Measurements from ENCODE around the gene ZNF774. TPM values are rescaled to one million over a fixed set of nuclear protein-coding genes. Genes with fewer than 3 reads are reported as not detected.

Gene ZNF774
- total RNA-seq, 1 experiment from 2014 or later, result 1.5 TPM

- BruUV-seq (replicated peaks), result no TSS peak
- H3K27me3 ChIP-seq (replicated peaks; ENCODE audit: insufficient read depth, low read depth, low read length, poor library complexity), result no peaks in the 10 kb centered on the region
- H3K4me1 ChIP-seq (ENCODE audit: insufficient read depth, low read length, poor library complexity, severe bottlenecking), result peaks cover 11% of the 10 kb centered on the region
- intact Hi-C loops (cut with micrococcal nuclease; ENCODE audit: unreplicated experiment), result no loop called here
- ChIA-PET CTCF (interaction anchor here (0.7 kb wide), 1 partner anchor 509 kb away, joined by 8 read pairs; no protein-coding TSS in a partner anchor), POLR2A (ENCODE audit: low non-redundant PET) (interaction anchor here (0.6 to 0.7 kb wide), 3 partner anchors 11 to 1901 kb away, joined by 3 to 13 read pairs (median 10); no protein-coding TSS in a partner anchor)
- peaks cover 21% of the 10 kb centered on the region for H3K36me3 ChIP-seq (ENCODE audit: insufficient read depth, low read length, poor library complexity, severe bottlenecking)
- no peaks in the 10 kb centered on the region for H3K9me3 ChIP-seq (ENCODE audit: low read depth, low read length, poor library complexity, severe bottlenecking)
- peak within 1 kb of the TSS; percentile 93 for H3K27ac ChIP-seq (ENCODE audit: low read depth, low read length, poor library complexity, severe bottlenecking)
- H3K4me3 ChIP-seq (ENCODE audit: low read depth, low read length, poor library complexity, severe bottlenecking), result peak within 1 kb of the TSS; percentile 83
- TF ChIP-seq CTCF (conservative IDR thresholded peaks at IDR 0.05; ENCODE audit: low read depth, low read length), result no peak
- DNase-seq (ENCODE audit: low spot score), result peak; percentile 97
Observed at GRCh38 chr15:90387534-90388461, 35.7 kb downstream of the ZNF774 start, which contains the start of gene IQGAP1. IQGAP1 (plus strand) TSS chr15:90388242; CDS start chr15:90388342, 100 bp downstream.

DNA sequence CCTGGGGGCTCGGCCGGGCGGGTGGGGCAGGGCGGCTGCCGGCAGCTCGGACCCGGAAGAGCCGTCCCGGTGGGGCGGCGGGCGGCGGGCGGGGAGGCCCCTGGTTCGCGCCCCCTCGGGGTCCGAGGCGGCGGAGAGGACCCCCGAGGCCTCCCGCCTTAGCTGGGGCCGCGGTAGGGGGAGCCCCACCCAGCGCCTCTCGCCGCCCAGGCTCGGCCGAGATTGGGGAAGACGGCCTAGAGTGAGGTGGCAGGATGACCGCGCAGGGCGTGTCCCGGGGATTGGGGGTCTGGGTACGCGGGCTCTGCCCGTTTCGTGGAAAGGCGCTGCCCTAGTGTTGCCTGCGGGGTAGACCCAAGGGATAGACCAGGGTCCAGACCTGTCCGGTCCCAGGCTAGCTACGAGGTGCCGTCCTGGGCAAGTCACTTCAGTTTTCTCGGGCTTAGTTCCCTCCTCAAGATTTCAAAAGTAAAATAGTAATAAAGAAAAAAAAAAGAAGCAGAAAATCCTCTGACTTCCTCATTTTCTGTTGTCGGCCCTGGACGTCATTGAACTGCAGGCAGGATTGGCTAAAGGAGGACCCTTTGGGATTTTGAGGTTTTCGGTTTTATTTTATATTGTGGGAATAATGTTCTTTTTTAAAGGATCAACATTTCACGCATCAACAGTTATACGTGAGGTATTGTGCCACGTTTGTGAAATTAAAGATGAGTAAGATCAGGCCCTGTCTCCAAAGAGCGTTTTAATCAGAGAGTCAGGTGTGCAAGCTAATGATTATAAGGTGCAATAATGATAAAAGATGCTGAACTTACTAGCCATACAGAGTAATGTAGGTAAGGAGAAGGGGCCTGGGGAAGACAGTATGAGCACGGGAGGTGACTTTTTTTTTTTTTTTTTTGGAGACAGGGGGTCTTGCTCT lies 36.6 kb downstream of the ZNF774 start:
- peaks cover 11% of the 10 kb centered on the region for H3K4me1 ChIP-seq (ENCODE audit: insufficient read depth, low read length, poor library complexity, severe bottlenecking)
- POLR2A ChIA-PET (ENCODE audit: low non-redundant PET), result no interaction called here
- CTCF ChIA-PET, result interaction anchor here (0.7 kb wide), 1 partner anchor 508 kb away, joined by 8 read pairs; no protein-coding TSS in a partner anchor
- H3K36me3 ChIP-seq (ENCODE audit: insufficient read depth, low read length, poor library complexity, severe bottlenecking), result peaks cover 21% of the 10 kb centered on the region
- H3K27ac ChIP-seq (ENCODE audit: low read depth, low read length, poor library complexity, severe bottlenecking), result peak overlapping the region; percentile 93
- no peak for TF ChIP-seq CTCF (conservative IDR thresholded peaks at IDR 0.05; ENCODE audit: low read depth, low read length)
- TF ChIP-seq EZH2 (IDR thresholded peaks at IDR 0.05; ENCODE audit: borderline replicate concordance, low read depth, low read length, poor library complexity, severe bottlenecking), result no peak
- peak overlapping the region; percentile 83 for H3K4me3 ChIP-seq (ENCODE audit: low read depth, low read length, poor library complexity, severe bottlenecking)
- DNase-seq (ENCODE audit: low spot score), result peak; percentile 54
- H3K9me3 ChIP-seq (ENCODE audit: low read depth, low read length, poor library complexity, severe bottlenecking), result no peaks in the 10 kb centered on the region
- intact Hi-C loops (cut with micrococcal nuclease; ENCODE audit: unreplicated experiment), result no loop called here
- TSS peak; percentile 50 for BruUV-seq (replicated peaks)
- no peaks in the 10 kb centered on the region for H3K27me3 ChIP-seq (replicated peaks; ENCODE audit: insufficient read depth, low read depth, low read length, poor library complexity)

- TF ChIP-seq EZH2 (IDR thresholded peaks at IDR 0.05; ENCODE audit: borderline replicate concordance, low read depth, low read length, poor library complexity, severe bottlenecking) (no peak), CTCF (conservative IDR thresholded peaks at IDR 0.05; ENCODE audit: low read depth, low read length) (no peak)
- DNase-seq (ENCODE audit: low spot score), result no peak
- Histone ChIP-seq H3K27ac (ENCODE audit: low read depth, low read length, poor library complexity, severe bottlenecking) (no peak overlapping the region), H3K27me3 (replicated peaks; ENCODE audit: insufficient read depth, low read depth, low read length, poor library complexity) (no peaks in the 10 kb centered on the region), H3K4me3 (ENCODE audit: low read depth, low read length, poor library complexity, severe bottlenecking) (peak overlapping the region; percentile 83), H3K4me1 (ENCODE audit: insufficient read depth, low read length, poor library complexity, severe bottlenecking) (peaks cover 11% of the 10 kb centered on the region), H3K36me3 (ENCODE audit: insufficient read depth, low read length, poor library complexity, severe bottlenecking) (peaks cover 21% of the 10 kb centered on the region), H3K9me3 (ENCODE audit: low read depth, low read length, poor library complexity, severe bottlenecking) (no peaks in the 10 kb centered on the region)
- ChIA-PET POLR2A (ENCODE audit: low non-redundant PET) (no interaction called here), CTCF (no interaction called here)
- intact Hi-C loops (cut with micrococcal nuclease; ENCODE audit: unreplicated experiment), result no loop called here
- no TSS peak for BruUV-seq (replicated peaks)
Observed at GRCh38 chr15:90389513-90389912, 37.4 kb downstream of the ZNF774 start.

All from A673 (cell line).